IMR-90 (cell line): ENCODE data around the gene DNAJA4. TPM values are rescaled to one million over a fixed set of nuclear protein-coding genes. Genes with fewer than 3 reads are reported as not detected.

ENCODE experiments used
- ATAC-seq: fragments of 200-7000 bp; cut with Tn5 transposase; 2 replicates; pipeline ENCODE4 v1.9.1; 2020; ENCODE audit warnings: low read depth, mild to moderate bottlenecking, moderate library complexity
- BruUV-seq: library from RNA; stranded (reverse); fragments of 400-500 nt; replicated peaks from 2 replicates; lab custom pipeline; 2021; lab: Mats Ljungman, UMichigan
- CTCF ChIA-PET: fragments of 300-600 bp; formaldehyde crosslinking; extraction: SDS; loops from one replicate; lab custom pipeline; 2021; ENCODE audit warnings: antibody characterized with exemption; lab: Yijun Ruan, JAX
- POLR2A ChIA-PET: fragments of 300-600 bp; sonication (Branson Sonifier 250); formaldehyde crosslinking; loops from one replicate; lab custom pipeline; 2022; ENCODE audit warnings: antibody characterized with exemption; ENCODE audit not compliant: unreplicated experiment; lab: Charles Lee
- DNase-seq: peaks from one replicate; pipeline ENCODE4 v3.0.0; 2013
- H2AFZ ChIP-seq: replicated peaks from 2 replicates; pipeline ENCODE3; 2013; ENCODE audit warnings: low read length, mild to moderate bottlenecking; ENCODE audit not compliant: poor library complexity
- H2AK5ac ChIP-seq: 2 replicates; pipeline ENCODE4 v1.6.1; 2013; ENCODE audit warnings: low read depth, low read length, inconsistent platforms
- H2AK9ac ChIP-seq: replicated peaks from 2 replicates; pipeline ENCODE3; 2013; ENCODE audit warnings: mild to moderate bottlenecking, low read depth, low read length, moderate library complexity; ENCODE audit not compliant: poor library complexity
- H2BK120ac ChIP-seq: 2 replicates; pipeline ENCODE4 v1.6.1; 2013; ENCODE audit warnings: low read depth, low read length, inconsistent platforms
- H2BK15ac ChIP-seq: 3 replicates; pipeline ENCODE4 v1.6.1; 2013; ENCODE audit warnings: low read depth, low read length, inconsistent platforms
- H2BK20ac ChIP-seq: 2 replicates; pipeline ENCODE4 v1.6.1; 2013; ENCODE audit warnings: low read depth, mild to moderate bottlenecking, inconsistent platforms, low read length, moderate library complexity
- H2BK5ac ChIP-seq: 2 replicates; pipeline ENCODE4 v1.6.1; 2013; ENCODE audit warnings: mild to moderate bottlenecking, low read depth, low read length, inconsistent platforms; ENCODE audit not compliant: poor library complexity, severe bottlenecking
- H3K14ac ChIP-seq: replicated peaks from 2 replicates; pipeline ENCODE4 v1.6.1; 2013; ENCODE audit warnings: low read depth, low read length, inconsistent platforms
- H3K18ac ChIP-seq: 2 replicates; pipeline ENCODE4 v1.6.1; 2013; ENCODE audit warnings: low read depth, low read length, control low read depth
- H3K23ac ChIP-seq: 2 replicates; pipeline ENCODE4 v1.6.1; 2013; ENCODE audit warnings: low read depth, low read length, inconsistent platforms
- H3K27ac ChIP-seq: 2 replicates; pipeline ENCODE4 v1.5.1; 2013; ENCODE audit warnings: mild to moderate bottlenecking, control low read depth, low read length; ENCODE audit not compliant: insufficient read depth
- H3K27me3 ChIP-seq: 2 replicates; pipeline ENCODE4 v1.6.1; 2013; ENCODE audit warnings: low read length; ENCODE audit not compliant: control insufficient read depth, insufficient read depth
- H3K36me3 ChIP-seq: 2 replicates; pipeline ENCODE4 v1.6.1; 2013; ENCODE audit warnings: low read length, mixed read lengths; ENCODE audit not compliant: control insufficient read depth, insufficient read depth
- H3K4ac ChIP-seq: 2 replicates; pipeline ENCODE4 v1.6.1; 2013; ENCODE audit warnings: low read depth, low read length, inconsistent platforms
- H3K4me1 ChIP-seq: 2 replicates; pipeline ENCODE4 v1.6.1; 2013; ENCODE audit warnings: low read length, mixed read lengths; ENCODE audit not compliant: control insufficient read depth, insufficient read depth
- H3K4me2 ChIP-seq: 2 replicates; pipeline ENCODE4 v1.6.1; 2013; ENCODE audit warnings: low read depth, mild to moderate bottlenecking, control low read depth, low read length, moderate library complexity
- H3K4me3 ChIP-seq: 2 replicates; pipeline ENCODE4 v1.5.1; 2013; ENCODE audit warnings: low read depth, mild to moderate bottlenecking, control low read depth, low read length, moderate library complexity; ENCODE audit not compliant: insufficient read depth
- H3K56ac ChIP-seq: 2 replicates; pipeline ENCODE4 v1.6.1; 2013; ENCODE audit warnings: low read length, inconsistent platforms; ENCODE audit not compliant: insufficient read depth; ENCODE audit errors: extremely low read depth
- H3K79me1 ChIP-seq, 2 experiments: 2 replicates each; pipeline ENCODE4 v1.6.1; 2013; ENCODE audit warnings: low read length in 2 of 2, inconsistent platforms in 1 of 2, low read depth in 1 of 2
- H3K9ac ChIP-seq: 2 replicates; pipeline ENCODE4 v1.6.1; 2013; ENCODE audit warnings: low read depth, low read length, control low read depth
- H3K9me1 ChIP-seq: 2 replicates; pipeline ENCODE4 v1.6.1; 2013; ENCODE audit warnings: low read length, inconsistent platforms; ENCODE audit not compliant: insufficient read depth
- H3K9me3 ChIP-seq: 2 replicates; pipeline ENCODE4 v1.6.1; 2013; ENCODE audit warnings: low read length; ENCODE audit not compliant: control insufficient read depth, insufficient read depth
- H4K20me1 ChIP-seq: 2 replicates; pipeline ENCODE4 v1.6.1; 2013; ENCODE audit warnings: low read length, inconsistent platforms; ENCODE audit not compliant: insufficient read depth
- H4K5ac ChIP-seq: 2 replicates; pipeline ENCODE4 v1.6.1; 2013; ENCODE audit warnings: mild to moderate bottlenecking, low read depth, low read length, control low read depth
- H4K8ac ChIP-seq, 2 experiments: 2 replicates each; pipeline ENCODE4 v1.6.1; 2013; ENCODE audit warnings: low read depth in 2 of 2, low read length in 2 of 2, control low read depth in 1 of 2, inconsistent platforms in 1 of 2
- H4K91ac ChIP-seq: 2 replicates; pipeline ENCODE4 v1.6.1; 2013; ENCODE audit warnings: low read depth, low read length, inconsistent platforms; ENCODE audit not compliant: insufficient read depth
- BHLHE40 ChIP-seq: fragments of 150-350 bp; IDR thresholded peaks from 2 replicates; pipeline ENCODE4 v1.6.1; 2016; ENCODE audit warnings: mild to moderate bottlenecking, low read depth, low read length
- CEBPB ChIP-seq: IDR thresholded peaks from 2 replicates; pipeline ENCODE4 v1.6.1; 2012; ENCODE audit warnings: low read depth, low read length, improper control_type of control experiment
- CTCF ChIP-seq: conservative IDR thresholded peaks from 2 replicates; pipeline ENCODE4 v1.5.1; 2012; ENCODE audit warnings: mild to moderate bottlenecking, low read depth, low read length, improper control_type of control experiment
- NFE2L2 ChIP-seq: fragments of 150-350 bp; IDR thresholded peaks from 2 replicates; pipeline ENCODE4 v1.6.1; 2016; ENCODE audit warnings: low read depth, mild to moderate bottlenecking, low read length
- RAD21 ChIP-seq: IDR thresholded peaks from 2 replicates; pipeline ENCODE4 v1.6.1; 2012; ENCODE audit warnings: low read length, improper control_type of control experiment
- WGBS, 2 experiments: methylation state at CpG; one replicate each; pipeline versions ENCODE4 v1.1.5 to v1.1.7; 2013; ENCODE audit warnings: missing lambda C conversion rate in 2 of 2; ENCODE audit not compliant: insufficient read length in 1 of 2; ENCODE audit errors: extremely low coverage in 2 of 2; 5-methylcytosine and 5-hydroxymethylcytosine counted together
- dilution Hi-C: fragments of 300-500 bp; cut with HindIII; formaldehyde crosslinking; loops from one replicate; pipeline ENCODE4 v1.14.3; 2018; ENCODE audit warnings: low sequenced_read_pairs; ENCODE audit not compliant: unreplicated experiment
- in situ Hi-C: fragments of 300-500 bp; cut with MboI; formaldehyde crosslinking; loops from 3 replicates; pipeline ENCODE4 v1.14.3; 2019; ENCODE audit warnings: low sequenced_read_pairs, inconsistent platforms, mixed read lengths
- intact Hi-C: fragments of 100-400 bp; cut with micrococcal nuclease; formaldehyde crosslinking; loops from 2 replicates; pipeline ENCODE4 v1.10.0; 2022
- polyA plus RNA-seq, 3 experiments: library from polyadenylated mRNA; depleted of rRNA; stranded (reverse); fragments of >200 nt; gene quantifications; 2 replicates each; pipeline ENCODE4 v1.2.3, GENCODE V29; 2012; ENCODE audit warnings: low replicate concordance in 1 of 3
- total RNA-seq: library from RNA; depleted of rRNA; stranded (reverse); fragments of >200 nt; gene quantifications from 2 replicates; pipeline ENCODE4 v1.2.3, GENCODE V29; 2012

The DNAJA4 gene
- total and polyA plus RNA-seq, 2 of the 4 experiments (the other 2 are of a cell fraction) = 0.18 to 0.32 TPM

GRCh38 chr15:78233496-78233895 lies 30.9 kb upstream of the DNAJA4 start:
- dilution Hi-C loops = no loop called here
- WGBS, 2 experiments = 100% methylated on average over 1 of the region's 11 CpGs; no CpG with 5 or more reads in 1 of the 2 experiments

More at GRCh38 chr15:78233496-78233895, 30.9 kb upstream of the DNAJA4 start:
- H3K27ac ChIP-seq = no peak overlapping the region
- H3K18ac ChIP-seq = no peak overlapping the region
- in situ Hi-C loops = loop anchor here (10.0 kb wide), 1 partner anchor 119 kb away; no protein-coding TSS in a partner anchor
- intact Hi-C loops = no loop called here
- H2BK15ac ChIP-seq = no peak overlapping the region
- no peak overlapping the region for H2AK5ac ChIP-seq
- ATAC-seq (no peak), DNase-seq (no peak)
- H2BK5ac ChIP-seq = no peak overlapping the region
- no peaks in the 10 kb centered on the region for H3K79me1 ChIP-seq
- ChIA-PET POLR2A (no interaction called here), CTCF (no interaction called here)
- H3K9ac ChIP-seq = no peak overlapping the region
- no peak overlapping the region for H2BK20ac ChIP-seq
- H3K4me2 ChIP-seq = no peak overlapping the region
- no peak overlapping the region for H4K91ac ChIP-seq
- no peak overlapping the region for H3K23ac ChIP-seq
- no peak overlapping the region for H2AFZ ChIP-seq
- BruUV-seq = no TSS peak
- H3K14ac ChIP-seq = no peak overlapping the region
- H4K8ac ChIP-seq = no peak overlapping the region
- peaks cover 65% of the 10 kb centered on the region for H3K27me3 ChIP-seq
- no peaks in the 10 kb centered on the region for H3K36me3 ChIP-seq
- no peaks in the 10 kb centered on the region for H4K20me1 ChIP-seq
- H2BK120ac ChIP-seq = no peak overlapping the region
- TF ChIP-seq NFE2L2 = no peak
- no peak for TF ChIP-seq BHLHE40
- no peak for TF ChIP-seq CEBPB
- TF ChIP-seq CTCF = no peak
- no peak for TF ChIP-seq RAD21
- H4K5ac ChIP-seq = no peak overlapping the region
- no peaks in the 10 kb centered on the region for H3K4me1 ChIP-seq
- H3K9me1 ChIP-seq = no peaks in the 10 kb centered on the region
- H2AK9ac ChIP-seq = no peak overlapping the region
- no peak overlapping the region for H3K56ac ChIP-seq
- H3K4ac ChIP-seq = no peak overlapping the region
- no peak overlapping the region for H3K4me3 ChIP-seq
- H3K9me3 ChIP-seq = no peaks in the 10 kb centered on the region
